AML-193 (cell line): Measurements from ENCODE around the gene TGFBR2.

Experiments used
- DNase-seq, 2 experiments: peaks; one replicate each; lab custom pipeline; 2025; lab: John Stamatoyannopoulos, UW

The TGFBR2 gene

DNA sequence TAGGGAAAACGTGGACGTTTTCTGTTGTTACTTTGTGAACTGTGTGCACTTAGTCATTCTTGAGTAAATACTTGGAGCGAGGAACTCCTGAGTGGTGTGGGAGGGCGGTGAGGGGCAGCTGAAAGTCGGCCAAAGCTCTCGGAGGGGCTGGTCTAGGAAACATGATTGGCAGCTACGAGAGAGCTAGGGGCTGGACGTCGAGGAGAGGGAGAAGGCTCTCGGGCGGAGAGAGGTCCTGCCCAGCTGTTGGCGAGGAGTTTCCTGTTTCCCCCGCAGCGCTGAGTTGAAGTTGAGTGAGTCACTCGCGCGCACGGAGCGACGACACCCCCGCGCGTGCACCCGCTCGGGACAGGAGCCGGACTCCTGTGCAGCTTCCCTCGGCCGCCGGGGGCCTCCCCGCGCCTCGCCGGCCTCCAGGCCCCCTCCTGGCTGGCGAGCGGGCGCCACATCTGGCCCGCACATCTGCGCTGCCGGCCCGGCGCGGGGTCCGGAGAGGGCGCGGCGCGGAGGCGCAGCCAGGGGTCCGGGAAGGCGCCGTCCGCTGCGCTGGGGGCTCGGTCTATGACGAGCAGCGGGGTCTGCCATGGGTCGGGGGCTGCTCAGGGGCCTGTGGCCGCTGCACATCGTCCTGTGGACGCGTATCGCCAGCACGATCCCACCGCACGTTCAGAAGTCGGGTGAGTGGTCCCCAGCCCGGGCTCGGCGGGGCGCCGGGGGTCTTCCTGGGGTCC, at the start of gene TGFBR2:
Gene TGFBR2 (plus strand): TSS at position 301 of the 731 bp plus-strand sequence. CDS start 283 bp downstream, at position 584.
- DNase-seq, result peak; percentile 97 to 99

DNA sequence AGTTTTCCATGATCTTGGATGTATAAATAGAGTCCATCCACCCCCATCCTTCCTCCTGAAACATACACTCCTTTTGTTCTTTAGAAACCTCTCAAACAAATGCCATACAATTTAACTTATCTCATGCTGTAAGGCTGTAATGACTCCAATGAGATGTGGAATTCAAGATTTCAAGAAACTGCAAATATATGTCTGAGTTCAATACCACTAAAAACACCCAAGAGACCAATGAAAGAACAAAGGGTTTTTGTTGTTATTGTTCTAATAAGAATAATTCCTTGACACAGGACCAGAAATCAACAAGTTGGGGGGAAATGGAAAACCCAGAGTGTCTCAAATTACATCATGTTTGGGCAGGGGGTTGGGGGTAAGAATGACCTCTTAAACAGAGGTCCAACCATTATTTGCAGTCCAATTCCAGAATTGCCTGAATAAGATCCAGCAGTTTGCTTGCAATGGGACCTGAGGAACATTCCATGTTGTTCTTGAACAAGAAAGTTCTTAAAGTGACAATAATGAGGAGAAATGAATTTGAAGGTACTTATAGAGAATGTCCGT, 48.6 kb upstream of the TGFBR2 start:
- DNase-seq, result no peak

DNA sequence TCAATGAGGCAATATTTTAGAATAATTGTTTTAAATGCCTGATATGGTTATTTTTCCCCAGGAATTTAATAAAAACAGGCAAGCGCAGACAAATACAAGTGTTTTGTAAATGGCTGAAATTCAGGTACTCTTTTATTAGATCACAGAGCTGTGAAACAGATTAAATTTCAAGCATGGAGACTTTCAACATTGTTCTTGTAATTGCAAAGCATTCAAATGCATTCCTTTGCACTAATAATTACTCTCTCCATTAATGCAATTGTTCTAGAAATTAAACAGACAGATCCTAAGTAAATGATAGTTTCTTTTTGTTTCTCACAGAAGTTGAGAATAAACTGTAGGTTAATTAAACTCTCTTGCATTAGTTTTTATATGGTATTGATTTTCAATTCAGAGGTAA, 42.4 kb upstream of the TGFBR2 start:
- no peak for DNase-seq

DNA sequence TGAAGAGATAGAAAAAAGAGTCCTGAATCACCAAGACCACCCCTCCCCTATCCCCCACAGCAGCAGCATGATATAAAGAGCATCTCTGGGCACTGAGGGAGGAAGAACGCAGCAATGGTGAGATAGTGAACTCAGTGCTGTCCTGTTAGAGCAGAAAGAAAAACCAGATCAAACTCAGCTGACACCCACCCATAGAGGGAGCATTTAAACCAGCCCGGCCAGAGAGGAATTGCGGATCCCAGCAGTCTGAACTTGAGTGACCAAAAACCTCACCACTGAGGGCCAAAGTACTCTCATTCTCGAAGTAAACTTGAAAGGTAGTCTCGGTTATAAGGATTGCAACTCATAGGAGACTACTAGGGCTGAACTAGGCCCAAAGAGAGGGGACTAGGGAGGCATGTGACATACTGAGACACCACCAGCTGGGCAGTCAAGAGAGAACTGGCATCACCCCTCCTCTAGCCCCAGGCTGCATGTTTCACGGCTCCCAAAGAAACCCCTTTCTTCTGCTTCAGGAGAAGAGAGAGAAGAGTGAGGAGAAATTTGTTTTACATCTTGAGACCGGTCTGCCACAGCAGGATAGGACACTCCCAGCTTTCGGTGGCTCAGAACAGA, 39.2 kb upstream of the TGFBR2 start:
- DNase-seq, result no peak

DNA sequence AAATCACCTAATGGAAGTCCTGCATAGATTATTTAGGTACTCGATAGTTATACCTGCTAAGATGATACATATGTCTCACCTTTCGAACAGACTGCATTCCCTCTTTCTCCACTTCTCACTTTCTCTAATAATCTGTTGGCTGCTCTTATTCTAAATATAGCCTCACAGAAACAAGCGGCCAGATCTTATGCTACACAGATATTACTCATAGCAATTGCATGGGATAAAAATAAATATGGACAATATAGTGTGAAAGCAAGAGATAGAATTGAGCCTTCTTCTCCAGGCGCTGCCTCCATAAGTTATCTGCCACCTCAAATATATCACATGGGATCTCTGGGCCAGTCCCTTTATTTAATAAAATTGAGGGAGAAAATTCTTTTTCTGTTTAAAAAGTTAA, 29.5 kb upstream of the TGFBR2 start:
- DNase-seq, result no peak

DNA sequence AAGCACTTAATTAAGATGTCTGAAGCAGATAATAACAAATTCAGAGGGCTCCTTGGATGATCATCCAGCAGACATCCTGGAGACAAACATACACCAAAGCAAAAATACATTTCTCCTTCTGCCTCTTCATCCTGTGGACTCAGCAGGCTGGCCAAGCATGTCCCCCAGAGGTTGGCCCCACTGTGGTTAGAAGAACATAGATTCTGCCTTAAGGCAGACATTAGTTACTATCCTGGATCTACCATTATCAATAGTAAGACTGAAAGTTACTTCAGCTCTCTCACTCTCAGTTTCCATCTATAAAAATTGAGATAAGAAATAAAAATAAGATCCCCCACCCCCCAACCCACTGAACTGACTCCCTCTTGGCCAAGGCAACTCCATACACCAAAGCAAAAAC, 28.6 kb upstream of the TGFBR2 start:
- DNase-seq, result no peak

DNA sequence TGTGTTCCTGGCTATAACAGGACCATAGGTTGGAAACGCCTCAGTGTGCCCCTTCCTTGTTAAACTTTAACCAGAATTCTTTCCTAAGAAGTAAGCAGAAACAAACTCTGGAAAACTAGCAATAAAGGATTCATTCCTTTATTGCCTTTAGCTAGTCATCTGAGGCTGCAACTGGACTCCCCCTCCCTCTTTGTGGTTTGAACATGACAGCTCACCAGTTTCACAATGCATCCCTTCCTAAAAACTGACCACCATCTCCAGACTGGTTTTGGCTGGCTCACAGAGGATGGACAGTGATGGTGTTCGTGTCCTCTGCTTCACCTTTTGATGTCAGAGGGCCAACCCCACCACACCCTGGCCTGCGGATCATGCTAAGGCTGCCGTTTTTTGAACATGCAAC, 27.9 kb upstream of the TGFBR2 start:
- peak; percentile 74 to 78 for DNase-seq

DNA sequence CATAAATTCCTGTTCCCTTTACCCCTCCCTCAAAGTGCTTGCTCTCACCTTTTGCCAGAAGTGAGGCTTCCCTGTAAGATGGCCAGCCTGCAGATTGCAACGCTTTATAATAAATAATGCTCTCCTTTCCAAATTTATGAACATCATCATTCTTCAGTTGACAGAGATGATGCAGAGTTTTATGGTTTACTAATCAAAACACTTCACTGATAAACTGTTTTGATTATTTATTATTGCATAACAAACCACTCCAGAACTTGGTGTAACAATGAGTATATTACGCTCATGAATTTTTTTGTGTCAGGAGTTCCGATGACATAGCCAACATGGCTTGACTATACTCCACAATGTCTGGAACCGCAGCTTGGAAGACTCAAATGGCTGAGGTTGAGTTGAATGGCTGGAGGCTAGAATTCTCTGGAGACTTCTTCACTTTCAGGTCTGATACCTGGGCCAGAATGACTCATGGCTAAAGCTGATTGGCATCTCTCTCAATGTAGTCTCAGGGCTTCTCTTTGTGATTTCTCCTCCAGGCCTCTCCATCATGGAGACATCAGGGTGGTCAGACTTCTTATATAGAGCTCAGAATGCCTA, 27.3 kb upstream of the TGFBR2 start:
- DNase-seq, result no peak

DNA sequence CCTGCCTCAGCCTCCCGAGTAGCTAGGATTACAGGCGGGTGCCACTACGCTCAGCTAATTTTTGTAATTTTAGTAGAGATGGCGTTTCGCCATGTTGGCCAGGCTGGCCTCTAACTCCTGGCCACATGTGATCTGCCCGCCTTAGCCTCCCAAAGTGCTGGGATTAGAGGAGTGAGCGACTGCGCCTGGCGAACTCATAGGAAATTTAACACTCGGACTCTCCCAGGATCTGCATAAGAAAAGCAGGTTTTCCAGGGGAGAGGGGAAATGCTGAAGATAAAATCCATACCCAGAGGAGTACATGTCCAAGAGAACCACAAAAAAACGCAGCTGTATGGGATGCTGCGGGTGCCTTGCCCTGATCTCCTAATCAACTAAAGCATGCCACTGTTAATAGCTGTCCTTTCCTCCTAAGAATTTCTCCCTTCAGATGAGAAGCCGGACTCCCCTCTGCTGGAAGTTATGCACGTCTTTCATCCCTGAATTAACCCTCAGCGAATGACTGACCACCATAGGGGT, 25.3 kb upstream of the TGFBR2 start:
- DNase-seq, result no peak

DNA sequence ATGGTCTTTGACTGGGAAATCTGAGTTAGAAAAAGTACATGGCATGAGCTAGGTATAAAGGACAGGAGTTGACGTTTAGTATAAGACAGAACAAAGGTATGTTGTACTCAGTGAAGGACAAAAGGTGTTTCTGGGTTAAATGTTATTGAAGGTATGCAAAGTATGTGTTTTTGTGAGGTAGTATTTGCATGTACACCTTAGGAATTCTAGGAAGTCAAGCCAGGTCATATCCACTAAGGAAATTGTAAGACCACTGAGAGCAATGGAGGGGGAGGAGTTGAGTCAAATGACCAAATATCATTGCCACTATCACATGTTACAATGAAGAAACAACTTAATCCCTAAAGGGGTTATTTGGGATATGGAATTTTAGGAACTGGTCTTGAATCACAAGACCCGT, 24.4 kb upstream of the TGFBR2 start:
- no peak for DNase-seq

DNA sequence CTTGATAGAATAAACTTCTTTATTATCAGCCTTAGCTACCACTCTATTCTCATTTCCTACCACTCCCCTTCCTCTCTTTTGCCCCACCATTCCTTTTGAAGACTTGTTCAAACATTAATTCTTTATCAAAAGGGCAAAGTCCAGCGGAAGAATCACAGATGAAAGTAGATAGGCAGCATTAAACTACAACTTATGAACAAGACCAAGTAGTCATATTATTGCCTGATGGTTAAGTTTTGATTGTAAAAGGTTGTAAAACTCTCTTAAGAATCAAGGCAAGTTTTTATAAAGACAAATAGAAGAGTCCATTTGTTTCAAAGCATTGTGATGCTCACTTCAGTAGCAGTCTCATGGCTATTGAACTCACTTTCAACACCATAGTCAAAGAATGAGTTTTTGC, 22.4 kb upstream of the TGFBR2 start:
- no peak for DNase-seq

DNA sequence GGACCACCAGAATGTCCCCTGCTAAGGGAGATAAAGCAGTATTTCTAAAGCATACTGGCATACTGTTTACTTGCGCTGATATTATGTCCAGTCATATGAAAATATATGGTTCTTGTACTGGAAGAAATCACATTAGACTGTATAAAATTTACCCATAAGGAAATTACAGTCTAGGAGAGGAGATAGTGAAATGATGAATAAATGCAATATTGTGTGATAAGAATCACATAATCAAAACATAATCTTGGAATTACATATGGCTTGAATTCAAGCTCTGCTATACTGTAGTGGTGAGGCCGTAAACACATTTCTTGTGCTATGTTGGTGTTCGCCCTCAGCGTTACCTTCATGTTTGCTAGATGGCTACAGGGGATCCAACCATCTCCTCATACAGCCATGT, 20.7 kb upstream of the TGFBR2 start:
- DNase-seq, result no peak

DNA sequence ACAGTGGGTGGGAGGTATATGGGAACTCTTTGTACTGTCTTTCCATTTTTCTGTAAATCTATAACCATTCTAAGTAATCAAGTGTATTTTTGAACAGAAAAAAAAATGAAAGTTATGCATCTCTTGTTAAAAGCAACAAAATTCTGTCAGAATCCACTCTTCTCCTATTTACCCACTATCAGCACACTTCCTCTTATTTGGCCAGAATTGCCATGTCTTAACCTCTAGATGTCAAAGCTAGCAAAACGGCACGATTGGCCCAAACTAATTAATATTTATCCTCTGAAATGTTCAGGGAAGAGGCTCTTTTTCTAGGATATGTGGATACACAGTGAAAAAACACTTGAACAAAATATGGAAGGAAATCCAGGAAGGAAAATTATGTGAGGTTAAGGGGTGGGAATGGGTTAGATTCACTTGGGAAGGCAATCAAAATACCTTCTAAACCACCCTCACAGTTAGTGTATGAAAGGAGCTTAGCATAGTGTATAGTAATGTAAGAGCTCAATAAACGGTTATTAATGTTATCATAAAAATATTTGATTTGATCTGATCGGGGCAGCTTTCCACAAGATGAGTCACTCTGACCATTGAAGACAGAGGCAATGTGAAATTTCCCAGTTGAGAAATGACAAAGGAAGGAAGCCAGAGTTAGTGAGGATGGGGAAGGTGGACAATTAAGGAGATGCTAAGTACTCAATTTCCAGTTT, 20.1 kb upstream of the TGFBR2 start:
- DNase-seq, result peak in 1 of 2 experiments; percentile 7

DNA sequence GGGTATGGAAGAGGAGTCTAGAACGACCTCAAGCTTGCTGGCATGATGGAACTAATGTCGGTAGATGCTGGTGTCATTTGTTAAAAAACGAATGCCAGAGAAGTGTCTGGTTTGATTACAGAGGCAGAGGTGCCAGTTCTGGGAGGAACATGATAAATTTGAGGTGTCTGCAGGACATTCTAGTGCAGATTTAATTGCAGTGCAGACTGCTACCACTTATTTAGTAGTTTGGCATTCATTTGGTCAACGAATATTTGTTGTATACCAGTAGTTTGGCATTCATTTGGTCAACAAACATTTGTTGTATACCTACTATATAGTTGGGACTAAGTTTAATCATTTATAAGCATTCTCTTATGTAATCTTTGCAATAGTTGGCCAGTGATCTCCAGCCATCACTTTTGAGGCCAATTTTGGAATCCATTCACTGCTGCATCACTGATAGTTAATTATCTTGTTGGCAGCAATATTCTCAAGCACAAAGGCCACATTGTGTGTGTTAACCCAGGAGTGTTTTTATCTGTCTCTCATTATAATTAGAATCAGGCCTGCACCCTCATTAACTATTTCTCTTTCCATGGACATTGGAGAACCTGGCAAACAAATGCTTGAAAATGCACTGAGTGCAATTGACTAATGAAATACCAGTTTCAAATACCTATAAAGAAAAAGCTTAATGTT, 19.5 kb upstream of the TGFBR2 start:
- DNase-seq, result no peak

DNA sequence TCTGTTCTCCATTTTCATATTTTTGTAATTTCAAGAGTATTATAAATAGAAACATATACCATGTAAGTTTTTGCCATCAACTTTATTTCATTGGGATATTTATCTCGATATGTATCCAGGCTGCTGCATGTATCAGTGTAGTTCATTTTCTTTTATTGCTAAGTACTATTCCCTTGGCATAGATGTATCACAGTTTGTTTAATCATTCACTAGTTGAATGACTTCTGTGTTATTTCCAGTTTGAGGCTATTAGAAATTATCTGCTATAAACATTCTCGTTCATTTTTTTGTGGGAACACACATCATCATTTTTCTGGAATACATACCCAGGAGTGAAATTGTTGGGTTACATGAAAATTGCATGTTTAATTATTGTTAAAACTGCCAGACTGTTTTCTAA, 18.5 kb upstream of the TGFBR2 start:
- no peak for DNase-seq

DNA sequence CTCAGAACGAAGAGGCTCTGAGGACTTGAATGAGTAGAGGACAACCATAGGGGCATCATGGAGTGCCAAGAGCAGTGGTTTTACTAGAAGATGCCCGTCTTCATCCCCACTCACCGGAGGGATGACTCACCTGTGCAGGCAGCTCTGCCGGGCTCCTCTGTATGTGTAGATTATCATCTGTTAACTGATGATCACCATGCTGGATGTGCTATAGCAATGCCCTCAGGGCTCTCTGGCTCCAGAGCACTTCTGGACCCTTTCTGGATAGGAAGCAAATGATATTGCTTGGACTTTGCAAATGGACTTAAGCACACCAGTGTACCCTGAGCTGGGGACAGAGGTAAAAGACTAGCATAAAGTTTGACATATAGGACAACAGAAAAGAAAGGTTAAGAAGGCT, 10.2 kb upstream of the TGFBR2 start:
- DNase-seq, result no peak

DNA sequence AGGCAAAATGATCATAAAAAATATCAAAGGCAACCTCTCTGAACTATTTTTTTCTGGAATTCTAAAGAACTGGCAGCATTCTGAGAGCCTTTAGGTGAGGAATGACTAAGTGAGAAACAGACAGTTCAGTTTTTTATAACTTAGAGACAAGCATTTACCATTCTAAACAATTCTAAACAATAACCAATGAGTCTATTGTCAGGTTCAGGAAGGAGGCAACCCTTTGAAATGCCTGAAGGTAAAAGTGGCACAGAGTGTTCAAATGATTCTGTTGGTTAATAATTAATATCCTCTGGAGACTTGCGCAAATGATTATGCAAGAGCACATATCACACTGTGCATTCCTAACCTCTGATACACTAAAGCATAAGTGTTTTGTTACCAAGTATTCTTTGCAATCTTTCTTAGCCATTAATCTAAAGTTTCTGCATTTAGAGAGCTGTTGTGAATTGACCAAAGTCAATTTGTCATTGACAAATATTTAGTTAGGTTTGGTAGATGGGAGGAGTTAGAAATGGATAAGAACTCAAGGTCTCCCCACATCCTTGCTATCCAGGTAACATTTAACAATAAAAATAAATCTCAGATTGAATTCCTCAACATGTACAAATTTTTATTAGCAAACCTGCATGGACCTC, 9.2 kb upstream of the TGFBR2 start:
- DNase-seq, result peak; percentile 75 to 80

DNA sequence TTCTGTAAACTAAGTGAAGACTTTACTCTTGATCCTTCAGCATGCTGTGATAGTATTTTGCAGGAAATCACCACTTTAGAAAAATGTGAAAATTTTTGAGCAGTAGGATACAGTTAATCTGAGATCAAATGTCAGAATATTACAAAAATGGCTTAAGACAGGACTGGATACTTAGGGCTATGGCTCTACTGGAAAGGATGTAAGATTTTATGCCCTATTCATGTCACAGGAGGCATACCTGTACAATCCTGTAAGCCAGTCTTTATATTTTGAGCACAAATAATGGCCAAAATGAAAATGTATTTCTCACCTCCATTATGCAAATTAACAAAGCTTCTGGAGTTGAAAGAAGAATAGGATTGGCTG, 8.6 kb upstream of the TGFBR2 start:
- no peak for DNase-seq

DNA sequence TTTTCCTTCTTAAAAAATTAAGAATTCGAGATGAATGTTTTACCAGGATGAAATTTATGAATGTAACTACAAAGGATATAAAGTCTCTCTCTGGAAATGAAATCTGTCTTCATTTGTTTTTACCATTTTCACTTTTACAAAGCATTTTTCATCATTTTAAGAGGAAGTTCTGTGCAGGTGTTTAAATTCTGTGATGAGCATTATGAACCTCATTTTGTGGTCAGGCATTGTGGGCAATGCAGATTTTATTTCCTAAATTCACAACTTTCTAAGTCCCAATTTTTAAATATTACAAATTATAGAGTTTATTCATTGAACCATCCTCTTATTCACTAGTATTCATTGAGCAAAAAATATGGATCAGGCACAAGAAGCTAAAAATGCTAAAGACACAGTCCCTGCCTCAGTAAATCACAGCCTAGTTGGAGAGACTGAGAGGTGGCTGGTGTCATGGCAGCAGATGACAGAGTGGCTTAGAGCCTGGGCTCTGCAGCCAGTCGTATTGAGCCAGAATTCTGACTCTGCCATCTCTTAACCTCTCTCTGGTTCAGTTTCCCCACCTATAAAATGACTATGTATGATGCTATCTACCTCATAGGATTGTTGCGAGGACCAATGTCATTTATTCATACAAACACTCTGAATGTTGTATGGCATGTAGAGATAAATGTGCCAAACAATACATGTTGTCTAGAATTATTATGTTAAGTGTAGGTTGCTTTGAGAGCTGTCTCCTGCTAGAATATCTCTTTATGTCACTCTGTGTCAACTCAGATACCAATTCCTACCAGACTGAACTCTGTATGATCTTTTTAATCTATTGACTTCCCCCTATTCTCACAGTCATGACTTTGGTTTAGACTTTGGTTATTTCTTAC, 7.5 kb upstream of the TGFBR2 start:
- no peak for DNase-seq

DNA sequence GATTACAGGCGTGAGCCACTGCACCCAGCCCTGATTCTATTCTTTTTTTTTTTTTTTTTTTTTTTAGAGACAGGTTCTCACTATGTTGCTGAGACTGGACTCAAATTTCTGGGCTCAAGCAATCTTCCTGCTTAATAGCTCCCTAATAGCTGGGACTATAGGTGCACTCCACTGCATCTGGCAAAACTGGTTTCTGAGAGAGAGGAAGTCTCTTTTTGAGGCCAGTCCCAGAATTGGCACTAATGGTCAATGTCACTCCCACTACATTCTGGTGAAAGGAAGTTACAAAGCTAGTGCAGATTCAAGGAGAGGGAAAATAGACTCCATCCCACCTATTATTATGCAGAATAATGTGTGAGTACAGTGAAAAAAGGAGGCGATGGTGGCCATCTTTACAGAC, 5.8 kb upstream of the TGFBR2 start:
- DNase-seq, result no peak
